M059J (cell line): ENCODE data around the gene FXYD7. TPM values are rescaled to one million over a fixed set of nuclear protein-coding genes. Genes with fewer than 3 reads are reported as not detected.
"Not testable (repeated sequence)": the region's sequence is repeated elsewhere in the genome, so short reads cannot be mapped to it uniquely, and the experiment has no call there.

ENCODE experiments used
- DNase-seq: peaks from one replicate; pipeline ENCODE4 v3.0.0-alpha.2; 2012; ENCODE audit warnings: low read depth
- total RNA-seq: library from RNA; depleted of rRNA; stranded (reverse); fragments of >200 nt; shearing (Covaris generic); gene quantifications from 2 replicates; pipeline ENCODE4 v1.2.3, GENCODE V29; 2014

Gene FXYD7
- total RNA-seq, 1 experiment from 2014 or later = not detected

- DNase-seq = no peak
Measured at GRCh38 chr19:35126624-35126959, 16.5 kb upstream of the FXYD7 start.

GRCh38 chr19:35127871-35128270 is 15.2 kb upstream of the FXYD7 start:
- no peak for DNase-seq

GRCh38 chr19:35128398-35129057 is 14.5 kb upstream of the FXYD7 start:
- DNase-seq = no peak

- DNase-seq = not testable (repeated sequence)
Measured at GRCh38 chr19:35129724-35130274, 13.3 kb upstream of the FXYD7 start.

- no peak for DNase-seq
Measured at GRCh38 chr19:35130761-35131720, 12.0 kb upstream of the FXYD7 start.

GRCh38 chr19:35132254-35132653 is 10.8 kb upstream of the FXYD7 start:
- DNase-seq = no peak

GRCh38 chr19:35133826-35134225 is 9.2 kb upstream of the FXYD7 start:
- DNase-seq = no peak

- DNase-seq = no peak
Measured at GRCh38 chr19:35134601-35135242, 8.3 kb upstream of the FXYD7 start, which contains the start of gene LGI4. TSS of gene LGI4 (minus strand) at chr19:35135059. CDS start at chr19:35134680, 379 bp downstream.

- peak; percentile 38 for DNase-seq
Measured at GRCh38 chr19:35135389-35135909, 7.6 kb upstream of the FXYD7 start.

- no peak for DNase-seq
Measured at GRCh38 chr19:35136231-35136630, 6.8 kb upstream of the FXYD7 start.

- no peak for DNase-seq
Measured at GRCh38 chr19:35136977-35137702, 5.9 kb upstream of the FXYD7 start.

- DNase-seq = no peak
Measured at GRCh38 chr19:35138305-35138892, 4.7 kb upstream of the FXYD7 start, which contains the start of gene FXYD1. TSS of gene FXYD1 (plus strand) at chr19:35138824. CDS start at chr19:35140080, 1,256 bp downstream.

- DNase-seq = no peak
Measured at GRCh38 chr19:35140207-35140961, 2.7 kb upstream of the FXYD7 start.

- DNase-seq = peak; percentile 52
Measured at GRCh38 chr19:35140962-35141836, 1.9 kb upstream of the FXYD7 start.

GRCh38 chr19:35141837-35142605 is 1.0 kb upstream of the FXYD7 start:
- no peak for DNase-seq

GRCh38 chr19:35142606-35143230 is 337 bp upstream of the FXYD7 start:
- DNase-seq = no peak

GRCh38 chr19:35143818-35144217 is 763 bp downstream of the FXYD7 start:
- DNase-seq = no peak

- DNase-seq = no peak
Measured at GRCh38 chr19:35144259-35144599, 1.2 kb downstream of the FXYD7 start.
